ENCODE results near the gene HBM.
"Not testable (repeated sequence)": the region's sequence is repeated elsewhere in the genome, so short reads cannot be mapped to it uniquely, and the experiment has no call there.

The HBM gene

DNA sequence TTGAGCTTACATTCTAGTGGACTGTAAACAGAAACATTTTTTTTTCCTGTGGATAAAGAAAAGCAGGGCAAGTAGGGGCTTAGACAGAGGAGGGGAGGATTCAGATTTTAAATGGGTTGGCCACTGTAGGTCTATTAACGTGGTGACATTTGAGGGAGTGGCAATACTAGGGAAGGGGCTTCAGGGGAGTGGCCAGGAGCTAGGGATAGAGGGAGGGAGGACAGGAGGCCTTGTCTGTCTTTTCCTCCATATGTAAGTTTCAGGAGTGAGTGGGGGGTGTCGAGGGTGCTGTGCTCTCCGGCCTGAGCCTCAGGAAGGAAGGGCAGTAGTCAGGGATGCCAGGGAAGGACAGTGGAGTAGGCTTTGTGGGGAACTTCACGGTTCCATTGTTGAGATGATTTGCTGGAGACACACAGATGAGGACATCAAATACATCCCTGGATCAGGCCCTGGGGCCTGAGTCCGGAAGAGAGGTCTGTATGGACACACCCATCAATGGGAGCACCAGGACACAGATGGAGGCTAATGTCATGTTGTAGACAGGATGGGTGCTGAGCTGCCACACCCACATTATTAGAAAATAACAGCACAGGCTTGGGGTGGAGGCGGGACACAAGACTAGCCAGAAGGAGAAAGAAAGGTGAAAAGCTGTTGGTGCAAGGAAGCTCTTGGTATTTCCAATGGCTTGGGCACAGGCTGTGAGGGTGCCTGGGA is 6.5 kb upstream of the HBM start:
- H3K4me3 ChIP-seq (ENCODE audit: low read length): no peak overlapping the region
- no peak for DNase-seq (ENCODE audit: low read depth)
- TF ChIP-seq, protein P1, sequence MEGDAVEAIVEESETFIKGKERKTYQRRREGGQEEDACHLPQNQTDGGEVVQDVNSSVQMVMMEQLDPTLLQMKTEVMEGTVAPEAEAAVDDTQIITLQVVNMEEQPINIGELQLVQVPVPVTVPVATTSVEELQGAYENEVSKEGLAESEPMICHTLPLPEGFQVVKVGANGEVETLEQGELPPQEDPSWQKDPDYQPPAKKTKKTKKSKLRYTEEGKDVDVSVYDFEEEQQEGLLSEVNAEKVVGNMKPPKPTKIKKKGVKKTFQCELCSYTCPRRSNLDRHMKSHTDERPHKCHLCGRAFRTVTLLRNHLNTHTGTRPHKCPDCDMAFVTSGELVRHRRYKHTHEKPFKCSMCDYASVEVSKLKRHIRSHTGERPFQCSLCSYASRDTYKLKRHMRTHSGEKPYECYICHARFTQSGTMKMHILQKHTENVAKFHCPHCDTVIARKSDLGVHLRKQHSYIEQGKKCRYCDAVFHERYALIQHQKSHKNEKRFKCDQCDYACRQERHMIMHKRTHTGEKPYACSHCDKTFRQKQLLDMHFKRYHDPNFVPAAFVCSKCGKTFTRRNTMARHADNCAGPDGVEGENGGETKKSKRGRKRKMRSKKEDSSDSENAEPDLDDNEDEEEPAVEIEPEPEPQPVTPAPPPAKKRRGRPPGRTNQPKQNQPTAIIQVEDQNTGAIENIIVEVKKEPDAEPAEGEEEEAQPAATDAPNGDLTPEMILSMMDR (IDR thresholded peaks at IDR 0.05; ENCODE audit: insufficient read depth, low read depth, low read length, missing control alignments): no peak

DNA sequence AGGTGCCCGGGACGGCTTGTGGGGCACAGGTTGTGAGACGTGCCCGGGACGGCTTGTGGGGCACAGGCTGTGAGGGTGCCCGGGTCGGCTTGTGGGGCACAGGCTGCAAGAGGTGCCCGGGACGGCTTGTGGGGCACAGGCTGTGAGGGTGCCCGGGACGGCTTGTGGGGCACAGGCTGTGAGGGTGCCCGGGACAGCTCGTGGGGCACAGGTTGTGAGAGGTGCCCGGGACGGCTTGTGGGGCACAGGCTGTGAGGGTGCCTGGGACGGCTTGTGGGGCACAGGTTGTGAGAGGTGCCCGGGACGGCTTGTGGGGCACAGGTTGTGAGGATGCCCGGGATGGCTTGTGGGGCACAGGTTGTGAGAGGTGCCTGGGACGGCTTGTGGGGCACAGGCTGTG is 5.5 kb upstream of the HBM start:
- H3K4me3 ChIP-seq (ENCODE audit: low read length): not testable (repeated sequence)

GRCh38 chr16:160691-161190 is 5.0 kb upstream of the HBM start:
- TF ChIP-seq, protein P1 (IDR thresholded peaks at IDR 0.05; ENCODE audit: insufficient read depth, low read depth, low read length, missing control alignments): no peak
- no peak for DNase-seq (ENCODE audit: low read depth)
- H3K4me3 ChIP-seq (ENCODE audit: low read length): no peak overlapping the region

More for the DNA sequence above, 5.5 kb upstream of the HBM start:
- DNase-seq (ENCODE audit: low read depth): not testable (repeated sequence)

- H3K4me3 ChIP-seq (ENCODE audit: low read length): no peak overlapping the region
- TF ChIP-seq, protein P1 (IDR thresholded peaks at IDR 0.05; ENCODE audit: insufficient read depth, low read depth, low read length, missing control alignments): no peak
- no peak for DNase-seq (ENCODE audit: low read depth)
Measured at GRCh38 chr16:162271-162991, 3.3 kb upstream of the HBM start.

GRCh38 chr16:163139-163538 is 2.6 kb upstream of the HBM start:
- DNase-seq (ENCODE audit: low read depth); H3K4me3 ChIP-seq (ENCODE audit: low read length): not testable (repeated sequence)

DNA sequence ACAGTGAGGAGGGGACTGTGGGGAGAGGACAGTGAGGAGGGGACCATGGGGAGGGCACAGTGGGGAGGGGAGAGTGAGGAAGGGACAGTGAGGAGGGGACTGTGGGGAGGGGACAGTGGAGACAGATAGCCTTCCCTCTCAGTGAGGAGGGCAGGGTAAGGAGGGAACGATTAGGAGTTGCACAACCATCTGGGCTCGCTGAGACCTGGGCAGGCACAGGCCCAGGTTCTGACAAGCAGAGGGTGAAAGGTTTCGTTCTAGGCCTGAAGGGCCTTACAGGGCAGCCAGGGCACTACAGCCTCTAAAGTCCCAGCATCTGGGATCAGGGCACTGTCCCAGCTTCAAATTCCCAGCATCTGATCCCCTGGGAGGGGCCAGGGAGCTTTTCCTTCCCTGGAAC is 2.1 kb upstream of the HBM start:
- H3K4me3 ChIP-seq (ENCODE audit: low read length); DNase-seq (ENCODE audit: low read depth): not testable (repeated sequence)

DNA sequence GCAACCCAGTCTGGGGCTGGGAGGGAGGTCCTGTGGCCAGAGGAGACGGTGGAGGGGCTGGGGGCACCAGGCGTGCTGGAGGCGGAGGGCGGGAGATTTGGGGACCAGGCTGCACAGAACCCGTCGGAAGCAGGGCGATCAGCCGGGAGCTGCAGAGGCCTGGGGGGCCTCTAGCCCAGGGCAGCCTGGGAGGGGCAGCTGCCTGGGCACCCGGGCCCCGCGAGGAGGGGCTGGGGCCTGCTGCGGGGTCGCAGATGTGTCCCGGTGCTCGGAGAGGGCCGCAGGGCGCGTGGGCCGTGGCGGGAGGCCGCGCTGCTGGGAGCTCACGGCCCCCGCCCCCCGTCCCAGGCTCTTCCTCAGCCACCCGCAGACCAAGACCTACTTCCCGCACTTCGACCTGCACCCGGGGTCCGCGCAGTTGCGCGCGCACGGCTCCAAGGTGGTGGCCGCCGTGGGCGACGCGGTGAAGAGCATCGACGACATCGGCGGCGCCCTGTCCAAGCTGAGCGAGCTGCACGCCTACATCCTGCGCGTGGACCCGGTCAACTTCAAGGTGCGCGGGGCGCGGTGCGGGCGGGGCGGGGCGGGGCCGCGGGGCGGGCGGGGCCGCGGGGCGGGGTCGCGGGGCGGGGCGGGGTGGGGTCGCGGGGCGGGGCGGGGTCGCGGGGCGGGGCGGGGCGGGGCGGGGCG is 1.5 kb upstream of the HBM start:
- not testable (repeated sequence) for DNase-seq (ENCODE audit: low read depth)

DNA sequence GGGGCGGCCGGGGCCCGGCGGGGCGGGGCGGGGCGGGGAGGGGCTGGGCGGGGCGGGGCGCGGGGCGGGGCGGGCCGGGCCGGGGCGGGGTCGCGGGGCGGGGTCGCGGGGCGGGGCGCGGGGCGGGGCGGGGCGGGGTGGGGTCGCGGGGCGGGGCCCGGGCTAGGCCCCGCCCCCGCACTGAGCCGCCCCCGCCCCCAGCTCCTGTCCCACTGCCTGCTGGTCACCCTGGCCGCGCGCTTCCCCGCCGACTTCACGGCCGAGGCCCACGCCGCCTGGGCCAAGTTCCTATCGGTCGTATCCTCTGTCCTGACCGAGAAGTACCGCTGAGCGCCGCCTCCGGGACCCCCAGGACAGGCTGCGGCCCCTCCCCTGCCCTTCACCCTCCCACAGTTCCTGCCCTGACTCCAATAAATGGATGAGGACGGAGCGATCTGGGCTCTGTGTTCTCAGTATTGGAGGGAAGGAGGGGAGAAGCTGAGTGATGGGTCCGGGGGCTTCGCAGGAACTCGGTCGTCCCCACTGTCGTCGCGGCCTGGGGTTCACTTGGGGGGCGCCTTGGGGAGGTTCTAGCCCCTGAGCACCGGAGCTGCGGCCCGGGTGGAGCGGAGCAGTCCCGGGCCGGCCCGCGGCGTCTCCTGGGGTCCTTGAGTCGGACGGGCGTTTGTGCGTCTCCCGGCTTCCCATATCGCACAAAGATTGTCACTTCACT is 795 bp upstream of the HBM start:
- TF ChIP-seq, protein P1 (IDR thresholded peaks at IDR 0.05; ENCODE audit: insufficient read depth, low read depth, low read length, missing control alignments): no peak
- DNase-seq (ENCODE audit: low read depth): no peak
- no peak overlapping the region for H3K4me3 ChIP-seq (ENCODE audit: low read length)

More for the DNA sequence above, 1.5 kb upstream of the HBM start:
- H3K4me3 ChIP-seq (ENCODE audit: low read length): not testable (repeated sequence)

Measured in epithelial cell of esophagus (primary cell).